CD14-positive monocyte (primary cell): ENCODE measurements around the gene ZC3HAV1L. TPM values are rescaled to one million over a fixed set of nuclear protein-coding genes. Genes with fewer than 3 reads are reported as not detected.
"Not testable (repeated sequence)": the region's sequence is repeated elsewhere in the genome, so short reads cannot be mapped to it uniquely, and the experiment has no call there.

Experiments used
- DNase-seq, 3 donors: peaks; one replicate each; pipeline ENCODE4 v3.0.0-alpha.2; 2011 to 2022
- H2AFZ ChIP-seq: 2 replicates; pipeline ENCODE4 v1.6.0; 2012; ENCODE audit warnings: mild to moderate bottlenecking, low read depth, low read length, inconsistent platforms; ENCODE audit not compliant: insufficient read depth, poor library complexity, severe bottlenecking
- H3K27ac ChIP-seq, 2 donors: 1 replicate in 1 of 2; 2 replicates in 1 of 2; pipeline ENCODE4 v1.5.1; 2012 to 2013; ENCODE audit warnings: low read length in 2 of 2, control low read depth in 1 of 2, inconsistent platforms in 1 of 2, low read depth in 1 of 2, mild to moderate bottlenecking in 1 of 2
- H3K27me3 ChIP-seq, 2 donors: one replicate each; pipeline versions ENCODE4 v1.6.0 to v1.6.1; 2011 to 2013; ENCODE audit warnings: low read length in 2 of 2; ENCODE audit not compliant: control insufficient read depth in 2 of 2, insufficient read depth in 2 of 2
- H3K36me3 ChIP-seq, 2 donors: replicated peaks in 1 of 2; 1 replicate in 1 of 2; 2 replicates in 1 of 2; pipeline versions ENCODE4 v1.5.1 to v1.6.1; 2012 to 2013; ENCODE audit warnings: low read length in 2 of 2, control low read depth in 1 of 2, inconsistent platforms in 1 of 2, mild to moderate bottlenecking in 1 of 2; ENCODE audit not compliant: insufficient read depth in 2 of 2, control insufficient read depth in 1 of 2
- H3K4me1 ChIP-seq, 2 donors: 1 replicate in 1 of 2; 2 replicates in 1 of 2; pipeline versions ENCODE4 v1.5.1 to v1.6.1; 2012 to 2013; ENCODE audit warnings: low read length in 2 of 2, control low read depth in 1 of 2, inconsistent platforms in 1 of 2, mild to moderate bottlenecking in 1 of 2, moderate library complexity in 1 of 2; ENCODE audit not compliant: insufficient read depth in 2 of 2, control insufficient read depth in 1 of 2
- H3K4me2 ChIP-seq: replicated peaks from 2 replicates; pipeline ENCODE3; 2012; ENCODE audit warnings: low read length, moderate library complexity, mild to moderate bottlenecking; ENCODE audit not compliant: poor library complexity, severe bottlenecking; ENCODE audit errors: extremely low read depth
- H3K4me3 ChIP-seq, 3 experiments: fragments of 200-600 bp in 1 of 3; sonication (generic) in 1 of 3; replicated peaks in 1 of 3; 1 replicate in 2 of 3; 2 replicates in 1 of 3; pipeline ENCODE4 v1.5.1; 2011 to 2013; ENCODE audit warnings: low read length in 3 of 3, mild to moderate bottlenecking in 3 of 3, control low read depth in 2 of 3, low read depth in 2 of 3, inconsistent platforms in 1 of 3, moderate library complexity in 1 of 3
- H3K79me2 ChIP-seq: 2 replicates; pipeline ENCODE4 v1.6.0; 2012; ENCODE audit warnings: mild to moderate bottlenecking, control low read depth, inconsistent platforms, low read length, moderate library complexity; ENCODE audit not compliant: insufficient read depth
- H3K9ac ChIP-seq: 2 replicates; pipeline ENCODE4 v1.6.0; 2017; ENCODE audit warnings: low read length, mild to moderate bottlenecking; ENCODE audit not compliant: insufficient read depth, poor library complexity, severe bottlenecking
- H3K9me3 ChIP-seq, 2 donors: replicated peaks in 1 of 2; 1 replicate in 1 of 2; 2 replicates in 1 of 2; pipeline versions ENCODE4 v1.5.1 to v1.6.1; 2012 to 2013; ENCODE audit warnings: low read length in 2 of 2, control low read depth in 1 of 2; ENCODE audit not compliant: control insufficient read depth in 1 of 2, insufficient read depth in 1 of 2
- H4K20me1 ChIP-seq: 2 replicates; pipeline ENCODE4 v1.6.0; 2012; ENCODE audit warnings: mild to moderate bottlenecking, low read length, control low read depth, moderate library complexity; ENCODE audit not compliant: insufficient read depth
- H3K27ac Mint-ChIP-seq, 7 donors: one replicate each; pipeline ENCODE4 v1.8.0; 2020; ENCODE audit warnings: mild to moderate bottlenecking in 7 of 7, mixed read lengths in 7 of 7, moderate library complexity in 6 of 7, inconsistent platforms in 2 of 7
- H3K27me3 Mint-ChIP-seq, 3 donors: one replicate each; pipeline ENCODE4 v1.8.0; 2021 to 2022; ENCODE audit warnings: low read depth in 3 of 3, mild to moderate bottlenecking in 3 of 3, mixed read lengths in 3 of 3, moderate library complexity in 3 of 3, inconsistent platforms in 1 of 3
- H3K36me3 Mint-ChIP-seq, 2 donors: one replicate each; pipeline ENCODE4 v1.8.0; 2020; ENCODE audit warnings: mixed read lengths in 2 of 2, inconsistent platforms in 1 of 2, mild to moderate bottlenecking in 1 of 2
- H3K4me1 Mint-ChIP-seq: one replicate; pipeline ENCODE4 v1.8.0; 2020; ENCODE audit warnings: mild to moderate bottlenecking, mixed read lengths
- H3K4me3 Mint-ChIP-seq, 2 donors: one replicate each; pipeline ENCODE4 v1.8.0; 2020; ENCODE audit warnings: mild to moderate bottlenecking in 2 of 2, mixed read lengths in 2 of 2, moderate library complexity in 1 of 2
- H3K9me3 Mint-ChIP-seq, 7 donors: one replicate each; pipeline ENCODE4 v1.8.0; 2020 to 2022; ENCODE audit warnings: mixed read lengths in 7 of 7, mild to moderate bottlenecking in 6 of 7, moderate library complexity in 6 of 7, inconsistent platforms in 2 of 7
- WGBS: methylation state at CpG from one replicate; pipeline ENCODE4 v1.1.5; 2013; ENCODE audit warnings: missing lambda C conversion rate; ENCODE audit not compliant: insufficient coverage; 5-methylcytosine and 5-hydroxymethylcytosine counted together
- intact Hi-C, 2 donors: fragments of 100-400 bp; cut with micrococcal nuclease; formaldehyde crosslinking; loops; one replicate each; pipeline versions ENCODE4 v1.15.0 to v1.15.1; 2023
- polyA plus RNA-seq, 3 donors: library from polyadenylated mRNA; depleted of rRNA in 1 of 3; unstranded in 2 of 3; stranded (reverse) in 1 of 3; fragments of 300-500 nt in 2 of 3; fragments of >200 nt in 1 of 3; fragmentation: Illumina TruSeq in 2 of 3; gene quantifications; 1 replicate in 2 of 3; 2 replicates in 1 of 3; pipeline ENCODE4 v1.2.3, GENCODE V29; 2012 to 2021
- TF ChIP-seq, protein P1 (sequence below): fragments of 200-600 bp; IDR thresholded peaks from one replicate; pipeline ENCODE4 v1.8.0; 2022; ENCODE audit warnings: antibody characterized with exemption, mild to moderate bottlenecking

Gene ZC3HAV1L
- polyA plus RNA-seq, 3 donors: 0.10 TPM; not detected in 2

DNA sequence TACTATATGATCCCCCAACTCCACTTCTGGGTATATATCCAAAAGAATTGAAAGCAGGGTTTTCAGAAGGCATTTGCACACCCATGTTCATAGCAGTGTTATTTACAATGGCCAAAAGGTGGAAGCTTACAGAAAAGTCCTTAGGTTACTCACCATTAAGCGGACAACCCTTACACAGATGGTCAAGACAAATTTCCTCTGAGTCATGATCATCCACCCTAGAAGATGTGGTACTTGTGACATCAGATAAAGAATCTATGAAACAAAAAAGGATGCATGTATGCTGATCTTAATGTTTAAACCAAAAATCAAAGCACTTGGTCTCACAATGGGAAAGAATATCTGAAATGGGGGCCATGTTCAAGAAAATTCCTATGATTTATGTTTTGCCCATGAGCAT lies 42.6 kb upstream of the ZC3HAV1L start:
- Histone ChIP-seq H3K27ac (peak overlapping the region in 1 of 2 donors; percentile 64), H3K9ac (no peak overlapping the region), H3K4me1 (peaks cover 4 to 7% of the 10 kb centered on the region in 2 donors), H3K9me3 (no peaks in the 10 kb centered on the region), H2AFZ (no peak overlapping the region), H3K4me3 (no peak overlapping the region), H3K27me3 (no peaks in the 10 kb centered on the region), H3K4me2 (no peak overlapping the region), H3K79me2 (peaks cover 53% of the 10 kb centered on the region), H4K20me1 (peaks cover 98% of the 10 kb centered on the region), H3K36me3 (peaks cover 81 to 96% of the 10 kb centered on the region in 2 donors)
- TF ChIP-seq, protein P1, sequence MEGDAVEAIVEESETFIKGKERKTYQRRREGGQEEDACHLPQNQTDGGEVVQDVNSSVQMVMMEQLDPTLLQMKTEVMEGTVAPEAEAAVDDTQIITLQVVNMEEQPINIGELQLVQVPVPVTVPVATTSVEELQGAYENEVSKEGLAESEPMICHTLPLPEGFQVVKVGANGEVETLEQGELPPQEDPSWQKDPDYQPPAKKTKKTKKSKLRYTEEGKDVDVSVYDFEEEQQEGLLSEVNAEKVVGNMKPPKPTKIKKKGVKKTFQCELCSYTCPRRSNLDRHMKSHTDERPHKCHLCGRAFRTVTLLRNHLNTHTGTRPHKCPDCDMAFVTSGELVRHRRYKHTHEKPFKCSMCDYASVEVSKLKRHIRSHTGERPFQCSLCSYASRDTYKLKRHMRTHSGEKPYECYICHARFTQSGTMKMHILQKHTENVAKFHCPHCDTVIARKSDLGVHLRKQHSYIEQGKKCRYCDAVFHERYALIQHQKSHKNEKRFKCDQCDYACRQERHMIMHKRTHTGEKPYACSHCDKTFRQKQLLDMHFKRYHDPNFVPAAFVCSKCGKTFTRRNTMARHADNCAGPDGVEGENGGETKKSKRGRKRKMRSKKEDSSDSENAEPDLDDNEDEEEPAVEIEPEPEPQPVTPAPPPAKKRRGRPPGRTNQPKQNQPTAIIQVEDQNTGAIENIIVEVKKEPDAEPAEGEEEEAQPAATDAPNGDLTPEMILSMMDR: no peak
- DNase-seq: no peak
- no peaks in the 10 kb centered on the region for H3K9me3 Mint-ChIP-seq
- peaks cover 16% of the 10 kb centered on the region for H3K4me1 Mint-ChIP-seq
- H3K4me3 Mint-ChIP-seq: no peak overlapping the region
- no CpG with 5 or more reads among the region's 1 CpG for WGBS
- intact Hi-C loops: loop anchor here in 1 of 2 donors (10.0 kb wide), 1 partner anchor 194 kb away; no protein-coding TSS in a partner anchor
- H3K27ac Mint-ChIP-seq: peak overlapping the region in 1 of 7 donors; percentile 46
- peaks cover 81 to 82% of the 10 kb centered on the region in 2 donors for H3K36me3 Mint-ChIP-seq
- no peaks in the 10 kb centered on the region for H3K27me3 Mint-ChIP-seq

DNA sequence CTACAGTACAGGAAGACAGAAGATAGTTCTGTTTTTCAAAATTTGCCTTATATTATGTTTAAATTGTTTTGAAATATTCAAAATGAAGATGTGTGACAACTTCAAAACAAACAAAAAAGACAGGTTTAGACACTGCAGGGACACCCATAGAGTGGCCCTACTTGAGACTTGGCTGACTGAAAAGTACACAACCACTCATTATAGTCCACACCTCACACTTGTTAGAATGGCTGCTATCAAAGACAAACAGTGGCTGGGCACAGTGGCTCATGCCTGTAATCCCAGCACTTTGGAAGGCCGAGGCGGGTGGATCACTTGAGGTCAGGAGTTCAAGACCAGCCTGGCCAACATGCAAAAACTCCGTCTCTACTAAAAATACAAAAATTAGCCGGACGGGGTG lies 41.9 kb upstream of the ZC3HAV1L start:
- H3K79me2 ChIP-seq: peaks cover 49% of the 10 kb centered on the region
- H3K9me3 ChIP-seq, DNase-seq, H3K9me3 Mint-ChIP-seq, H3K4me3 ChIP-seq, H3K27me3 ChIP-seq, H3K4me2 ChIP-seq, H3K9ac ChIP-seq, H2AFZ ChIP-seq, H3K4me3 Mint-ChIP-seq, H3K27me3 Mint-ChIP-seq: not testable (repeated sequence)
- intact Hi-C loops: loop anchor here in 1 of 2 donors (10.0 kb wide), 1 partner anchor 193 kb away; no protein-coding TSS in a partner anchor
- H3K4me1 ChIP-seq: peaks cover 7 to 10% of the 10 kb centered on the region in 2 donors
- Mint-ChIP-seq H3K4me1 (peaks cover 18% of the 10 kb centered on the region), H3K36me3 (peaks cover 78 to 81% of the 10 kb centered on the region in 2 donors), H3K27ac (peak overlapping the region in 3 of 7 donors; percentile 2 to 72 (median 21))
- H3K27ac ChIP-seq: peak overlapping the region in 1 of 2 donors; percentile 8
- 92% methylated on average over 2 of the region's 5 CpGs for WGBS
- peaks cover 74 to 92% of the 10 kb centered on the region in 2 donors for H3K36me3 ChIP-seq
- H4K20me1 ChIP-seq: peaks cover 96% of the 10 kb centered on the region
